OCI-M2 (cell line): ENCODE measurements around the gene SPON2.

ENCODE experiments used
- DNase-seq: peaks from one replicate; lab custom pipeline; 2025; ENCODE audit not compliant: unreplicated experiment; lab: John Stamatoyannopoulos, UW

Gene SPON2

GRCh38 chr4:1172228-1172851, at the start of gene SPON2:
TSS of gene SPON2 (minus strand) at chr4:1172583.
- no peak for DNase-seq

- DNase-seq = no peak
Observed at GRCh38 chr4:1221155-1221870, 48.9 kb upstream of the SPON2 start.

GRCh38 chr4:1220566-1220965, 48.2 kb upstream of the SPON2 start:
- DNase-seq = no peak

GRCh38 chr4:1219566-1219950, 47.2 kb upstream of the SPON2 start:
- DNase-seq = no peak

DNA sequence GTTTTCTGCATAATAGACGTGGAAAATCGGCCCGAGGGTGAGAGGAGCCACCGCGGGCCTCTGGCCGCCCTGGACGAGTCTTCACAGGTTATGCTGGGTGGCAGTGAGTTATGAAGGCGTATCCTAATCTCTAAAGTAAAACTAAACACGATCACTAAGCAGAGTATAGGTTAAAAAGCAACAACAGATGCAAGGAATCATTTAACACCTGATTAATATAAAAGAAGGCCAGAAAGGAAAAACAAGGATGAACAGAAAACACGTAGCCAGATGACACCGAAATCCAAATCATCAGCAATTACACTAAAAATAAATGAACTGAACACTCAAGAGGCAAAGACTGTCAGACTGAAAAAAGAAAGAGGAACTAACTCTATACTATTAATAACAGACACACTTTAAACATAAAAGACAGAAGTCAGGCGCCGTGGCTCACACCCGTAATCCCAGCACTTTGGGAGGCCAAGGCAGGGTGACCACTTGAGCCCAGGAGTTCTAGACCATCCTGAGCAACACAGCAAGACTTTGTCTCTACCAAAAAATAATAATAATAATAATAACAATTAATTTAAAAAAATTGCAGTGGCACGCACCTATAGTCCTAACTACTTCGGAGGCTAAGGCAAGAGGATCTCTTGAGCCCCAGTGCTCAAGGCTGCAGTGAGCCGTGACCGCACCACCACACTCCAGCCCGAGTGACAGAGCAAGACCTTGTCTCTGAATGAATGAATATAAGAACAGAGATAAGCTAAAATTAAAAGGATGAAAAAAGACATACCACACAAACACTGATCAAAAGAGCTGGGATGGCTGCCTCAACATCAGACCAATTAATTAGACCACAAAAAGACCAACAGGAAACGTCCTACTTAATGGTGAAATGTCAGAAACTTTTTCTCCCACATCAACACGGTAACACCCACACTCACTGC, 46.5 kb upstream of the SPON2 start:
- no peak for DNase-seq

DNA sequence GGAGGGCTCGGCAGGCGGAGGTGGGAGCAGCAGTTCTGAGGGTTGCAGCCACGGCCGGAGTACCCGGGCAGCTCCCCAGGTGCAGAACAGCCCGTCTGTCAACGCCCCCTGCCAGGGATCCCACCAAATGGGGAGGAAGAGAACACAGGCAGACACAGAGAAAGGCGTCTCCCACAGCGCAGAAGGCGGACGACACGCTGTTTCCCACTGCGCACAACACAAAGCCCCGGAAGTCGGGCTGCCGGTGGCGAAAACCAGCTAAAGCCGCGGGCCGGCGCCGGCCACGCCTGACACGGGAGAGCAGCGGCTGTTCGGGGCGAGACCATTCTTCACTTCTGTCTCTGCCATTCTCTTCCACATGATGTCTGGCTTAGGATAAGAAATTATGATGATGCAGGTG, 45.0 kb upstream of the SPON2 start:
- no peak for DNase-seq

- DNase-seq = no peak
Observed at GRCh38 chr4:1216869-1217294, 44.5 kb upstream of the SPON2 start.

DNA sequence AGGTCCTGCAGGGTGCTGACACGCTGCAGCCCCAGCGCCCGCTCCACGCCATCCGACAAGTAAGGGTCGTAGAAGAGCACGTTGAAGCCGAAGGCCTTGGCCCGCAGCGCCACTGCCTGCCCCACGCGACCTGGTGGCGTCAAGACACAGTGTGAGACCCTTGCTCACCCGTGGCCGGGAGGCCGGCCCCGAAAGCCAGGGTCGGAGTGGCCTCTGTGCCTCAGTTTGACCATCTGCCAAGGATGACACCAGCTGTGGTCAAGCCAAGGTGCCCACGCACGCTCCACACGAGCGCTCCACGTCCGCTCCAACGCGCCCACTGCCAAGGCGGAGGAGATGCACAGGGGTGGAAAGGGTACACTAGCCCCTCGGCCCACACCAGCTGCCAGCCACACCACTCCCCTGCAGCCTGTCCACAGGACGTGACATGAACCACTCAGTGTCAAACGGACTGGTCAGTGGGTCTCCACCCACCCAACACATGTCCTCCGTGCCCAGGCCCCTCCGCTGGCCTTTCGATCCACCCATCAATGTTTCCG, 43.8 kb upstream of the SPON2 start:
- no peak for DNase-seq

GRCh38 chr4:1215141-1216075, 43.0 kb upstream of the SPON2 start:
- no peak for DNase-seq

DNA sequence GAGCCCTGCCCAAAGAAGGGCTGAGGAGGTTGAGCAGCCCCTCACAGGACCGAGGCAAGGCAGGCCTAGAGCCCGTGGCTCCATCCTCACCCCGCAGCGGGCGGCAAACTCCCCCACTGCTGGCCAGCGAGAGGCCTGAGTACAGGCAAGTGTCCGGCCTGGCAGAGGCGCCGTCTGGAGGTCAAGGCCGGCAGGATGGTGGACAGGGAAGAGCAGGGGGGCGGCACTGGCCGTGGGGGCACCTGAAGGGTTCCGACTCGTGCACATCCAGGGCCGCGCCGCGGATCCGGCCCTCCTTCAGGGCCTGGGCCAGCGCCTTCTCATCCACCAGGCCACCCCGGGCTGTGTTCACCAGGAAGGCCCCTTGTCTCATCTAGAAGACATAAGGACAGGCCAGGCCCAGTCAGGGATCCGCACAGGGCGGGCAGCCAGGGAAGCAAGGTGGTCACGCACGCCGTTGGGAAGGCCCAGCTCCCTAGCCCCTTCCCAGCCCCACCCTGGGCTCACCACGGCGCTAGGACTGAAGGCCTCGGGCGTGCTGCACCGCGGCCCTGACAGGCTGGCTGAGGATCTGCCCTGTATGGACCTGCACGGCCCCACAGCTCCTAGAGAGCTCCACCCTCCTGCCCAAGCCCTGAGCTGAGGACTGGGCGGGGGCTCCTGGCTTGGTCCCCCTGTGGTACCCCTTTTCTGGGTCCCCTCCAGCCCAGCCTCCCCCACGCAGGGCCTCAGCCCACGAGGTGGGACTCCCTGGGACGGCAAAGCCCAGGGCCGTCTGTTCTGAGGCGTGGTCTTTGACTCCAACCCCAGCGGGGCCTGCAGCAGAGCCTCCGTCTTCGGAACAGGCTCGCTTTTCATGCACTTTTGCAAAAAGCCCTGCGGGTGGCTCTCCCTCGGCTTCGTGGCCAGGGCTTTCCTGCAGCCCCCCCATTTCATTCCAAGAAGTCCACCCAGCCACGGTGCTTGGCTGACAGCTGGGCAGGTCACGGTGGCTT, 42.0 kb upstream of the SPON2 start:
- DNase-seq = no peak

DNA sequence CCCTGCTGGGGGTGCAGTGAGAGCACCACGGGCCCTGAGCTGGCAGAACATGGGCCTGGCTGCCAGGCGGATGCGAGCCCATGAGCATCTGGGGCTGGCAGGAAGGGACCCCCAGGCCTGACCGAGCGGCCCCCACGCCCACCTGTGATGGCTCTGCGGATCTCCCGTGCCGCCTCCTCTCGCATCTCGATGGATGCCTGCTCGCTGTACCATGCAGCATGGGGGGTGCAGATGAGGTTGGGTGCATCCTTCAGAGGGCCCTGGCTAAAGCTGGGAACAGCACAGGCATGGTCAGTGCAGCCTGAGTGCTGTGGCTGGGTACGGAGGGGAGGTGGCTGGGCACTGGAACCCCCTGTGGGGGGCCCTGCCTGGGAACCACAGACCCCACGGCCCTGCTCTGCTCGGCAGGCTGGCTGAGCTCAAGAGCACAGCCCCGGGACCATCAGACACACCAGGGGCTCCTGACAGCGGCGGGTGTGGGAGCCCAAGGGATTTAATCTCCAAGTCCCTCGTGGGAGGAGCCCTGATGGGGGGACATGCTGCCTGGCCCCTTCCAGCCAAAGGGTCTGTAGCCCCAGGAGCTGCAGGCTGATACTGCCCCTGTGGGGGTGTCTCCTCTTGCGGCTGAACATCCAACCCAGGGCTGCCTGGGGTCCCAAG, 41.1 kb upstream of the SPON2 start:
- DNase-seq = no peak

- DNase-seq = no peak
Observed at GRCh38 chr4:1212546-1213335, 40.4 kb upstream of the SPON2 start.

GRCh38 chr4:1211891-1212545, 39.6 kb upstream of the SPON2 start:
- DNase-seq = no peak

GRCh38 chr4:1211371-1211770, 39.0 kb upstream of the SPON2 start:
- no peak for DNase-seq

DNA sequence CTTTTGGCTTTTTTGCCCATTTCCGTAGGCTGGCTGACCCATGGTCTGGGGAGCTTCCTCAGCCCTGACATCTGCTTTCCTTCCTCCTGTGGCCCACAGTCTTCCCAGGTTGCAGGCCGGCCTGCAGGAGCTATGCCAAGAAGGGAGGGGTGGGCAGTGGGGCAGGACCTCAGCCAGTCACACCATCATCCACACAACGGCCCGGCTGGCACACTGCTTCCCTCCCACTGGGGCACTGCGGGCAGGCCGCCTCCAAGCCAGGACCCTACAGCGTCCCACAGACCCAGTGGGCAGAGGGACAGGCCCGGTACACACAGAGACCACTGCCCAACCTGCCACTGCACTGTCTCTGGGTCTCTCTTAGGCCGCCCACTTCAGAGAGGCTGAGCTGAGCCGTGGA, 38.6 kb upstream of the SPON2 start:
- DNase-seq = no peak

DNA sequence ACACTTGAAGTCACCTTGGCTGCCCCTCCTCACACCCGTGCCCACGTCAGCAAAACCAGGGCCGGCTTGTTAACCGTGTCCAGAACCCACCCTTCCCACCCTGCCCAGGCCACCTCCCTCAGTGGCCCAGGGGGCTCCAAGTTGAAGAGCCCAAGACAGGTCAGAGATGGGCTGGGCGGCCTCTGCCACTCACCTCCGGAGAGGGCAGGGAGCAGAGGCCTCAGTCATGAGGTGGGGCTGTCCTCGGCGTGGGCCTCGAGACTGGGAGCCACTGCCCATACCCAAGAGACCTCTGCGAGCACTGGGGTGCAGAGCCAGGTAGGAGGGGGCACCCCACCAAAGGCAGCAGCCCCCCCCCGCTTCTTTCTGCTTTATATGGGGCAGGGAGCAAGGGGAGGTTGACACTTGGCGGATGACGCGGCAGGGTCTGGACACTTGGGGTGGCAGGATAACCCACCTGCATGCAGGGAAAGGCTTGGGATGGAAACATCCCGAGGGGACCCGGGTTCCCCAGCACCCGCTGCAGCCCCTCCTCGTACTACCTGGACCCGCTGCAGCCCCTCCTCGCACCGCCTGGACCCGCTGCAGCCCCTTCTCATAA, 38.0 kb upstream of the SPON2 start:
- no peak for DNase-seq

DNA sequence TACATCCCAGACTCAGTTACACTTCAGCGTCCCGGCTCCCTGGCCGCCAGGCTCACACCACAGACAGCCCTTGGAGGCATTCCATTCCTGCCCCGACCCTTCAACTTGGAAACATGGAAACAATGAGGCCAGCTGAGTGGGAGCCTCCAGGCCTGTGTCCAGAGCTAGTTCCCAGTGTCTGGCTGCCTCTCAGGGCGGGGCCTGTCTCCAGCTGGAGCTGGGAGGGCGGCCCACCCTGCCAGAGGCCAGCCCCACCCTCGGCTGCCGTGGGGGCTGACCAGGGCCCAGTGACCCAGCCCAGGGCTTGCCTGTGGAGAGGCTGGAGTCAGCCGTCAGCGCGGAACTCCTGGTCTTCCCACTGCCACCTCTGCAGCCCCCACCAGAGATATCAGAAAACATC, 37.4 kb upstream of the SPON2 start:
- no peak for DNase-seq
